Measurements from ENCODE around the gene PDGFA. TPM values are rescaled to one million over a fixed set of nuclear protein-coding genes. Genes with fewer than 3 reads are reported as not detected.
"Not testable (repeated sequence)": the region's sequence is repeated elsewhere in the genome, so short reads cannot be mapped to it uniquely, and the experiment has no call there.

PDGFA gene
- total RNA-seq, 1 experiment from 2014 or later: 33.7 TPM

DNA sequence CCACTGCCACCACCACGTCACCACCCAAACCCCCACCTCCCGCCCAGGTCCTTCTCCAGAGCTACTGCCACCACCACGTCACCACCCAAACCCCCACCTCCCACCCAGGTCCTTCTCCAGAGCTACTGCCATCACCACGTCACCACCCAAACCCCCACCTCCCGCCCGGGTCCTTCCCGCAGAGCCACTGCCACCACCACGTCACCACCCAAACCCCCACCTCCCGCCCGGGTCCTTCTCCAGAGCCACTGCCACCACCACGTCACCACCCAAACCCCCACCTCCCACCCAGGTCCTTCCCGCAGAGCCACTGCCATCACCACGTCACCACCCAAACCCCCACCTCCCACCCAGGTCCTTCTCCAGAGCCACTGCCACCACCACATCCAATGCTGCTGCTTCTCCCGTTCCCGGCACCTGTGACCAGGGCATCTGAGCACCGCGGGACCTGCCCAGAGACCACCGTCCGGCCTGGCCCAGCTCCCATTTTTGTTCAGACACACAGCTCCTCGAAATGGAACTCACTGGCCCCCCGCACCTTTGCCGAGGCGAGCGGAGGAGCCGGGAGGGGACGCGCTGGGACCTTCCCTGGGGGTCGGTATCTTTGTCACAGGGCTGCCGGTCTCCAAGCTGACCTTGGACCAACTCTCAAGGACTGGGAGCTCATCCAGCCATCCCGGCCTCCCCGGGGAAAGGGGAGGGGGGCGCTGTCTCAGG is 32.7 kb upstream of the PDGFA start:
- DNase-seq (ENCODE audit: low read depth): not testable (repeated sequence)

DNA sequence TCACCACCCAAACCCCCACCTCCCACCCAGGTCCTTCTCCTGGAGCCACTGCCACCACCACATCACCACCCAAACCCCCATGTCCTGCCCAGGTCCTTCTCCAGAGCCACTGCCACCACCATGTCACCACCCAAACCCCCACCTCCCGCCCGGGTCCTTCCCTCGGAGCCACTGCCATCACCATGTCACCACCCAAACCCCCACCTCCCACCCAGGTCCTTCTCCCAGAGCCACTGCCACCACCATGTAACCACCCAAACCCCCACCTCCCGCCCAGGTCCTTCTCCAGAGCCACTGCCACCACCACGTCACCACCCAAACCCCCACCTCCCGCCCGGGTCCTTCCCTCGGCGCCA is 31.9 kb upstream of the PDGFA start:
- DNase-seq (ENCODE audit: low read depth): not testable (repeated sequence)

DNA sequence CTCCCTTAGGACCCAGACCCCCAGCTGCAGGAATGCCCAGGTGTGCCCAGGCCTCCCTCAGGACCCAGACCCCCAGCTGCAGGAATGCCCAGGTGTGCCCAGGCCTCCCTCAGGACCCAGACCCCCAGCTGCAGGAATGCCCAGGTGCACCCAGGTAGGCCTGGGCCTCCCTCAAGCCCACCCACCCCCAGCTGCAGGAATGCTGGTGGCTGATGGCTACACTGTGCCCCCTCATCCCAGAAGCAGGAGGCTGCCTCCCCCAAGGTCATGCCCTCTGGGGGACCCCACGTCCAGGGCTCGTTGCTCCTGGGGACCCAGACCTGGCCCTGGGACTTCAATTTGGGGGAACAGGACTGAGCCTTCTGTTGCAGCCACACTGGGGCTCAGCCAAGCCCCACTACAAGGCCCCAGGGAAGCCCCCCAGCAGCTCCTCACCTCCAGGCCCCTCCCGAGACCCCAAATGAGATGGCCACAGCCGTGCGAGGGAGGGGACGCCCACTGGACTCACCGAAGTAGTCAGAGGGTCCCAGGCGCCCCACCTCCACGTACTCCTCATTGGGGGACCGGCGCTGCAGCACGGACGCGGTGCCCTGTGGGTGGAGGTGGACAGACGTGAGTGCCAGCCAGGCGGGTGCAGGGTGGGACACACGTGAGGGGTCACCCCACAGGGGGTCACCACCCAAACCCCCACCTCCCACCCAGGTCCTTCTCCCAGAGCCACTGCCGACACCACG is 31.4 kb upstream of the PDGFA start:
- no peak for DNase-seq (ENCODE audit: low read depth)

DNA sequence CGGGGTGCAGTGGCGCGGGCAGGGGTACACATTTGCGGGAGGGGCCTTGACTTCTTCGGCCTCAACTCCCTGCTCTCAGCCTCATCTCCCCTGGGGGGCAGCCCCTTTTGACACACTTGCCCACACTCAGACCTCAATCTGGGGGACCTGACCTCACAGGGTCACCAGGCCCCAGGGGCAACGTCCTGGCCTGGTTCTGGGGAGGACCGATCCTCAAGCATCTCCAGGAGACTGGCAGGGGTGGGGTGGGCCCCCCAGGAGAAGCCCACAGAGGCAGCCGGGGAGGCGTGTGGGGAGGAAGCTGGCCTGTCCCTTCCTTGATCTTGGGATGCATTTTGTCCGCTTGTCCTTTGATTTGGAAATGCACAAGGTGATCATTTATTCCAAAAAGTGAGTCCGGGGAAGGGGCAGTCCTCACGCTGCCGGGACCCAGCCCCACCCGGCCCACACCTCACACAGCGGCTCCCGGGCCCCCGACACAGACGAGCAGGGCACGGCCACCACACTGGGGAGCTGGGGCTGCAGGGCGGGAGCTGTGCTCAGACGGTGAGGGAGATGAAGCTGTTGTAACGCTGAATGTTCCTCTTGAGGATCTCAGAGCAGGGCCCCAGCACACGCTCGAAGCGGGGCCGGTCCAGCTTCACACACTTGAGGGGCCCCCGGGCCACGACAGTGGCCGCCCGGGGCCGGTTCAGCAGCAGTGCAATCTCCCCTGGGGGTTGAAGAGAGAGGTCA is 30.4 kb upstream of the PDGFA start:
- no peak for DNase-seq (ENCODE audit: low read depth)

DNA sequence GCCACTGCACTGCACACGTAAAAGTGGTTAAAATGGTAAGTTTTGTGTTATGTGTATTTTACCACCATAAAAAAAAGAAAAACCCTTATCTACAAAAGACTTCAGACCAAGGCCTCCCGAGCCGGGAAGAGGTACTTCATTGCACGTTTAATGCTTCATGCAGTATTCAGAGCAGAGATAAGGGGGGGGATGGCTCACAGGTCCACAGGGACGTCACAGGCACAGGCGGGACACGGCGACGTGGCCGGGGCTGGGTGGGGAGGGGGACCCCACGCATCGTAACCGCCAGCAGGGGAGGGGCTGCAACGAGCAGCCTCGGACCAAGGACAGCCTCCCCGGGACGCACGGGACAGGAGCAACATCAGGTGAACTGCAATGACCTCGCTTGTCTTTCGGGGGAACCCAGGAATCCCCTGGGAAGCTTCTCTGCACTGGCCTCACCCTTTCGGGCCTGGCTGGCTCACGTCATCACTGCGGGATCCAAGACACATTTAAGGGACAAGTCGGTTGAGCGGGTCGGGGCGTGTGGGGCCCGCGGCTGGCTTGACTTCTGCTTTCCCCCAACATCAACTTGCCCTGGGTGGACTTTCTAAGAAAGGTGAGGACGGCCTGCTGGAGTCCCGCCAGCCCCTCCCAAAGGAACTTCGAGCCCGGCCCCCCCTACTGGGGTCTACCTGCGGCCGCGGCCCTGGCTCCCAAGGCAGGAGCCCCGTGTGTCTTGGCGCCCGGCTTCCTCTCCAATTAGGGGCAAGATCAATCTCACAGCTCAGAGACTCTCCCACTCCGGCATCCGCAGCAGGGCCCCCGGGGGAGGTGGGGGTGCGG is 29.6 kb upstream of the PDGFA start:
- no peak for DNase-seq (ENCODE audit: low read depth)

DNA sequence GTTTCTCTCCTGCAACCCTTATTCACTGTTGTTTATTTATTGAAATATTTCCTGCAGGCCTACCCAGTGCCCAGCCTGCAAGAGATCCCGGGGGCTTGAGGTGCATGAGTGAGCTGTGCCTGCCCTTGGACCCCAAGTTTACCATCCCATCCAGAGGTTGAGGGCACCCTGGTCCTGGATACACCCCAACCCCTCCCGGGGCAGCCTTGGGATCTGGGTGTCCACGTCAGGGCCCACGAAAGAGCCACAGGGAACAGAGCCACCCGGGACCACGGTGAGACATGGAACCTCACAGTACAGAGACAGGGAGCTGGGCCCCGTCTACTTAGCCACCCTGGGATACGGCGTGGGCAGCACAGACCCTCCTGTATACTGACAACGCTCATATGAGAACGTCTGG is 28.8 kb upstream of the PDGFA start:
- no peak for DNase-seq (ENCODE audit: low read depth)

DNA sequence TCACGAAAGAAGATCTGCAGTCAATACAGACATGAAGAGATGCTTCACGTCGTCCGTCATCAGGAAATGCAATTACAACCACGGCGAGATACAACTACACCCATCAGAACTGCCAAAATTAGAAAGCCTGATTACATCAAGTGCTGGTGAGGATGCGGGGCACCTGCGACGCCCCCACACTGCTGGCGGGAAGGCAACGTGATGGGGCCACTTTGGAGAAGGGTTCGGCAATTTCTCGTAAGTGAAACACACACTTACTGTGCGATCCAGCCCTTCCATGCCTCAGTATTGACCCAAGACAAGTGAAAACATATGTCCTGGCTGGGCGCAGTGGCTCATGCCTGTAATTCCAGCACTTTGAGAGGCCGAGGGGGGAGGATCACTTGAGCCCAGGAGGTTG is 25.8 kb upstream of the PDGFA start:
- DNase-seq (ENCODE audit: low read depth): no peak

DNA sequence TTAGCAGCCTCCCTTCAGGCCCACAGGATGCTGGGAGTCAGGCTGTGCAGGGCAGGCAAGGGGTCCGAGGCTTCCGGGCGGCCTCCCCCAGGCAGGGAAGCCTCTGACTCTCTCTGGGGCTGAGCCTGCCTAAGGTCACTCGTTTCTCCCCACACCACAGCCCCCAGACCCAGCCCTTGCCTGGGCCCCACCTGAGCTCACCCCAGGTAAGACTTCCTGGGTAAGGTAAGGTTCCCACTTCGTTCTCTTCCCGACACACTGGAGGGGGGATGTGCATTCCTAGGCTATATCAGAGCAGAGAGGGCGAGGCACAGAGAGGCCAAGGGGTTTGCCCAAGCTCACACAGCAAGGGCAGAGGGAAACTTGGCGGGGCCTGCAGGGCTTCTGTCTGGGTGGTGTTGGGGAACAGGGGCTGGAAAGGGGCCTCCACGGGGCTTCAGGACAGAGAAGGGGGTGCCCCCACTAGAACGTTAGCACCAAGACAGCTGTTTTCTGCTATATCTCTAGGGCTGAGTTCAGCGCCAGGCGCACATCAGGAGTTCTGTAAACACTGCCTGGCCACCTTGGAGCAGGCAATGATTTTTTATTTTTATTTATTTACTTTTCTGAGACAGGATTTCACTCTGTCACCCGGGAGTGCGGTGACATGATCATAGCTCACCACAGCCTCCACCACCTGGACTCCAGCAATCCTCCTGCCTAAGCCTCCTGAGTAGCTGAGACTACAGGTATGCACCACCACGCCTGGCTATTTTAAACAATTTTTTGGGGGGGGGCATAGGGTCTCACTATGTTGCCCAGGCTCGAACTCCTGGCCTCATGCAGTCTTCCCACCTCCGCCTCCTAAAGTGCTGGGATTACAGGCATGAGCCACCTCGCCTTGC is 24.9 kb upstream of the PDGFA start:
- DNase-seq (ENCODE audit: low read depth): no peak

DNA sequence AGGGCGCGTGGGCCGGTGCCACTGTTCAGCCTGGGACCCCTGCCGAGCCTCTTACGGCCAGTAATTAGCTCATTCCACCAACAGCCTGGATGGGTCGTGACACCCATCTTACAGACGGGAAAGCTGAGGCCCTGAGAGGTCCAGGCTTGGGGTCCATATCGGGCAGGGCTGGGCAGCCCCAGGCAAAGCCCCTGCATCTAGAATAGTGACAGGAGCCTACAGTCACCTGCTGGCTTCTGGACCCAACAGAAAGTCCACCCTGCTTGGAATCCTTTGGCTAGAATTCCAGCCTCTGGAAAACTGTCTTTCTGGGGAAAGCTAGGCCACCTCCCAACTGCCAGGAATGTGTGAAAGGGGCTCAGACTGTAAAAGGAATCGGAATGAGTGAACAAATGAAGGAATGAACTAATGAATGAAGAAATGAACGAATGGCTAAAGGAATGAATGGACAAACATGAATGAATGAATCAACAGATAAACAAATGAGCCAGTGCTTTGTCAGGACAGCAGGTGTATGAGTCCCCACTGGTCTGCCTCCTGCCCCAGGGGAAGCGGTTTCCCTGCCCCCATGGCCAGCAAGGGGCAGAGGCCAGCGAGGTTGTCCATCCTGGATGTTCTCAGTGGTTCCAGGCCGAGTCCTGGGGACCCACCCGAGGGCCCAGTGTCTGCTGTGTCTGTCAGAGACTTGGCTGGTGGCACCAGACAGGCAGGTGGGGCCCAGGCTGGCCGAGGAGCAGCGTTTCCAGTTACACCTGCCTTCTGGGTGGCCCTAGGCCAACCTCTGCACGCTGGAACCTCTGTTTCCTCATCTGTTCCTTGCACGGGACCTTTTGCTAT is 24.1 kb upstream of the PDGFA start:
- DNase-seq (ENCODE audit: low read depth): no peak

DNA sequence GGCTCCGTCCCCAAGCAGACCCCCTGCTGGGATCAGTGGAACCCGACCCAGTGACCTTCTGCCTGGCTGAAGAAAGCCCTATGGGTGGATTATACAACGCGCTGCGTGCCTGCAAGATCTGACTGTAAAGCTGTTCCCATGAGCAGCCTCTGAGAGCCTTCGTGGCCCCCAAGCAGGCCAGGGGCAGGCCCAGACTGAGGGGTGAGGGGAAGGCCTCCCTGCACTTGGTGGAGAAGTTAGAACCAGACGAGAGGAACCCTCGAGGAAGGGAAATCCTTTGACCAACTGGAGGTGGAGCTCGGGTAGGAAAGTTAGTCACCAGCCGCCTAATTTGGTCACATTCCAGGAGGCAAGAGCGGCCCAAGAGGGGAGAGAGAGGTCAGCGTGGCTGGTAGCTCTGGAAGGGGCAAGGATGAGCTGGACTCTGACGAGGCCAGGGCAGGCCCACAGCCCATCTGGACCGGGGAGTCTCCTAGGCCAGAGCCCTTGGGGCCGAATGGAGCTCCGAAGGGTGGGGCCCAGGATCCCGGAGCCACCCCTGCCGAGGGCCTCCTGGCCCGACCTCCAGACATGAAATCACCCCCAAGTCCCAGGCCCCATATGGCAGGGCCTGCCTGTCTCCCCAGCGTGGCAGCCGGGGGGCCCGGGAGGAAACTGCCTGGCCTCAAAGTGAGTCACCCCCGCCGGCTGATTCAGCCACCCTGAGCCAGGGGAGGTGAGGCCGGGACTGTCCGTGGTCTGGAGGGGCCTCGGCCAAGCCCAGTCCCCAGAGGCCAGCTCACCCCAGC is 23.3 kb upstream of the PDGFA start:
- peak; percentile 99 for DNase-seq (ENCODE audit: low read depth)

DNA sequence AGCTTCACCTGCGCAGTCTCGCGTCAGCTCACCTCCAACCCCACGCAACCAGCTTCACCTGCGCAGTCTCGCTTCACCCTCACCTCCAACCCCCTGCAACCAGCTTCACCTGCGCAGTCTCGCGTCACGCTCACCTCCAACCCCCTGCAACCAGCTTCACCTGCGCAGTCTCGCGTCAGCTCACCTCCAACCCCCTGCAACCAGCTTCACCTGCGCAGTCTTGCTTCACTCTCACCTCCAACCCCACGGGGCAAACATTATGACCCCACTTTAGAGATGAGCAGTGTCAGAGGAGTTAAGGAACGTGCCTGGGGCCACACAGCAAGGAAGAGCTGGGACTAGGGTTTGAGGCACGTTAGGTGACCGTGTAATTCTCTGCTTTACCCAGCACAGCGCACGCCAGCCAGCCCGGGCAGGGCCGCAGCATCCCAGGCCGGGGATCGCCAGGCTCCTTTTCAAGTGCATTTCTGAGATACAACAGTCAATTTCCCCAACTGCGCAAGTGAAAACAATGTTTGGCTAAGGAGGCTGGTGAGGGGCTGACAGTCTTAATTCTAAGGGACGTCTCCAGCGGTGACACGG is 22.6 kb upstream of the PDGFA start:
- DNase-seq (ENCODE audit: low read depth): no peak

DNA sequence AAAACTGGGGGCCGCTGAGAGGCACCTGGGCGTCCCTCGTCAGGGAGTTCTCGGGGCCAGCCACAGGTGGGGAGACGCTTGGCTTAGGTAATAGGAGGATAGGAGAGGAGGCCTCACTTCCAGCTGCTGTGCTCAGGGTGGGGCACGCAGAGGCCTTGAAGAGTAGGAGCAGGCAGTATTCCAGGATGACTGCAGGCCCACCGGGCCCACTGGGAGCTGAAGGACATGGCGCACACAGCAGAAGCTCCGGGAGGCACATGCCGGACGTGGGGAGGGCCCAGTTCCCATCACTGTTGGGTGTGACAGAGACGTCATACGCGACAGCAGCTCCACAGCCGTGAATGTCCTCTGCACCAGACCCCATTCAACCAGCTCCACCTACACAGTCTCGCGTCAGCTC is 22.0 kb upstream of the PDGFA start:
- no peak for DNase-seq (ENCODE audit: low read depth)

DNA sequence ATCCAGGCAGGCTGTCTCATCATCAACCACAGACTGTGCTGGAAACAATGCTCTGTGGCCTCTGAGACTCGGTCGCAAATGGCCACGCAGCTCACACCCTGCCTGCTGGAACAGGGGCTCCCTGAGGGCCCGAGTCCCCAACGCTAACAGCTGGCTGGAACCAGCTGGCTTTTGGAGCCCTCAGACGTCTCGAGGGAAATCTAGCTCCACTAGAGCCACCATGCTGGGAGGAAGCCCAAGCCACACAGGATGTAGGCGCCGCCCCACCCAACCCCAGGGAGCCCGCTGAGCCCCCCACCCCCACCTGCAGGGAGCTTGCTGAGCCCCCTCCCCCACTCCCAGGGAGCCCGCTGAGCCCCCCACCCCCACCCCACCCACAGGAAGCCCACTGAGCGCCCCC is 21.4 kb upstream of the PDGFA start:
- DNase-seq (ENCODE audit: low read depth): no peak

DNA sequence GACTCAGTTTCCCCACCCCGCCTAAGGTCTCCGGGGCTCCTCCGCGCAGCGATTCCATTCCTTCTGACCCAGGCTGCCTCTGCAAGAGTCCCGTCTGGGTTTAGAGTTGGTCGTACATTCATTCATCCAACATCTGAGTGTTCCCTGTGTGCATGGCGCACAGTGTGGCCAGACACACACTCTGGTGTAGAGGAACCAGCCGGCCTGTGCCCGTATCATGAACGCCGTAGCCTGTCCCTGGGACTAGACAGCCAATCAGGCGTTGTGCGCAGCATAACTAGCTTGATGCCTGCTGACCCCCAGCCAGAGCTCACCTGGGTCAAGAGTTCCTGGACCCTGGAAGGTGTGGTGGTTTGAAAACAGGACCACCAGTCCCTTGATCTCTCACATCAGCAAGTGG is 20.9 kb upstream of the PDGFA start:
- DNase-seq (ENCODE audit: low read depth): no peak

DNA sequence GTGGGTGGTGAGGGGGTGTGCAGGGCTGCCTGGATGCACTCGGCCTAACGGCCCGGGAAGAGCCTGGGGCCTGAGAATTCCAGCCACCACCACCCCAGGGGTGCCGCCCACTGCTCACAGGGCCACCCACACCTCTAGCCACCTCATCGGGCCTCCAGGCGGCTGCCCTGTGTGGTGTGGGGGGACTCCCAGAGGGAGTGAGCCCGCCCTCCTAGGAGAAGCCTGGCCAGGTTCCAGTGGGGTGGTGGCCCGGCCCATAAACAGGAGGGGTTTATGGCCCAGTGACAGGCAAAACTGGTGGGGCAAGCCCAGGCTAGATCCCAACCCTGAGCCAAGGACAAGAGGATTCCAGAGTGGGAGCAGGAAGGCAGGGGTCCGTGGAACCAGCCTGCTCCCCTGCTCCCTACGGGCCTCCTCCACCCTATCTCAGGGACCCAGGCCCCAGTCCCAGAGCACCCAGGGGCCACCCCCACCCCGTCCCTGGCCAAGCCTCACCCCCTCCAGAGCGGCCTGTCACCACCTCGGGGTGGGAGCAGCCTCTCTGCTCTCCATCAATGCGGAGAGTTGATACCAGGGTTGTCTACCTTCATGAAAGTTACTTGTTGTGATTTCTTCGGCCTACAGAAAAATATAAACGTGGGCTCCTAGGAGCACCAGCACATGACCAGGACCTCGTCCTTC is 20.2 kb upstream of the PDGFA start:
- peak; percentile 70 for DNase-seq (ENCODE audit: low read depth)

DNA sequence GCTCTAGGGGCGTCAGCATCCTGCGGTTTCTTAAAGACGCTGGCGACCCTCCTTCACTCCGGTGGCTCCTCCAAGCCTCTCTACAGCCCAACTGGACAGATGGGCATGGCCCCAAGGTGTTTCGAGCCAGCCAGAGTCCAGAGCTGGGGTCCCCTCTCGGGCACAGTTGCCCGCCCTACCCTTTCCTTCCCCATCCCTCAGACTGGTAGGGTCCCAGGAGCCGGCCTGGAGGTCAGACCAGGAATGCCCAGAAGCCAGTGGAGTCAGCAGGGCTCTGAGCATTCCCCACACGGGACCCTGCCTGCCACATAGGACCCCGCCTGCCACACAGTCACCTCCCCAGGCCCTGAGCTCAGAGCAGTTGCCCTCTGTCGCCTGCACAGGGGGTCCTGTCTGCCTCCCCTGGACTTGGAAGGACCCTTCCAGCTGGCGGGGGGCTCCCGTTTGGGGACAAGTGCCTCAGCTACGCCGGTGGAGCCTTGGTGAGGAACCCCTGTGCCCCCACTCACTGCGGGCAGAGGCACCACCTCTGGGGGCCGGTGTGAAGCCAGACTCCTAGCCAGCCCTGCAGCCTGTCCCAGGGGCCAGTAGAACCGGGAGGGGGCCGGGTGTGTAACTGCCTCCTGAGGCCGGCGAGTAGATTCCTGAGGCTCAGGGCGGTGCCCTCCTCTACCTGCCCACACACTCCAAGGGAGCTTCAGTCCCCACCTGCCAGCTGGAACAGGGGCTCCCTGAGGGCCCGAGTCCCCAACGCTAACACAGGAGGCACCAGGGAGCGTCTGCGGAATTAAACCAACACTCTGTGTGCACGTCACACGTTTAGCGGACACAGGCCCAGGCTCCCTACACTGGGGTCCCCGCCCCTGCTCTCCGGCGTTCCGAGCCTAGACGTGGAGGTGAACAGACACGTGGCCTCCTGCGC is 19.4 kb upstream of the PDGFA start:
- no peak for DNase-seq (ENCODE audit: low read depth)
